ENCODE measurements around the gene CLIP1. TPM values are rescaled to one million over a fixed set of nuclear protein-coding genes. Genes with fewer than 3 reads are reported as not detected.

The CLIP1 gene
- total RNA-seq, 1 experiment from 2014 or later: 42.9 TPM

DNA sequence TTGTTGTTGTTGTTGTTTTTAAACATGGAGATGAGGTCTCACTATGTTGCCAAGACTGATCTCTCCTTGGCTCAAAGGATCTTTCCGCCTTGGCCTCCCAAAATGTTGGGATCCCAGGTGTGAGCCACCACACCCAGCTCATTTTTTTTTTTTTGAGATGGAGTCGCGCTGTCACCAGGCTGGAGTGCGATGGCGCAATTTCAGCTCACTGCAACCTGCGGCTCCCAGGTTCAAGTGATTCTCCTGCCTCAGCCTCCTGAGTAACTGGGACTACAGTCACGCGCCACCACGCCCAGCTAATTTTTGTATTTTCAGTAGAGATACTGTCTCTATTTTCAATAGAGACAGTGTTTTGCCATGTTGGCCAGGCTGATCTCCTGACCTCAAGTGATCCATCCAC lies 4.9 kb upstream of the CLIP1 start:
- no TSS peak for BruUV-seq (replicated peaks)
- no peak overlapping the region for H2AFZ ChIP-seq (ENCODE audit: low read depth, low read length, poor library complexity, severe bottlenecking)
- no peak overlapping the region for H3K27ac ChIP-seq (ENCODE audit: low read depth, low read length)
- H4K20me1 ChIP-seq (ENCODE audit: insufficient read depth): no peaks in the 10 kb centered on the region
- TF ChIP-seq ZFX (IDR thresholded peaks at IDR 0.05) (no peak), POLR2AphosphoS5 (IDR thresholded peaks at IDR 0.05; ENCODE audit: low read depth, low read length) (no peak), JUND (IDR thresholded peaks at IDR 0.05) (no peak), SIN3A (IDR thresholded peaks at IDR 0.05; ENCODE audit: low read depth) (no peak), FOSL1 (IDR thresholded peaks at IDR 0.05; ENCODE audit: low read depth) (no peak), RAD21 (IDR thresholded peaks at IDR 0.05; ENCODE audit: low read depth) (no peak), SRF (IDR thresholded peaks at IDR 0.05; ENCODE audit: low read depth) (no peak), EZH2phosphoT487 (IDR thresholded peaks at IDR 0.05; ENCODE audit: borderline replicate concordance) (no peak), ELF1 (IDR thresholded peaks at IDR 0.05; ENCODE audit: borderline replicate concordance, low read depth) (no peak), YY1 (IDR thresholded peaks at IDR 0.05; ENCODE audit: extremely low read depth, insufficient replicate concordance, low read depth, low read length) (no peak), TCF7L2 (IDR thresholded peaks at IDR 0.05; ENCODE audit: borderline replicate concordance, extremely low read depth, insufficient read depth, insufficient read length) (no peak), EGR1 (IDR thresholded peaks at IDR 0.05; ENCODE audit: low read depth) (no peak), CBX3 (IDR thresholded peaks at IDR 0.05; ENCODE audit: low read depth) (no peak), POLR2A (IDR thresholded peaks at IDR 0.05; ENCODE audit: borderline replicate concordance, extremely low read depth, insufficient read depth, insufficient read length) (no peak), CEBPB (IDR thresholded peaks at IDR 0.05; ENCODE audit: low read depth) (no peak), EZH2 (IDR thresholded peaks at IDR 0.05) (no peak)
- TF ChIP-seq, protein P1, sequence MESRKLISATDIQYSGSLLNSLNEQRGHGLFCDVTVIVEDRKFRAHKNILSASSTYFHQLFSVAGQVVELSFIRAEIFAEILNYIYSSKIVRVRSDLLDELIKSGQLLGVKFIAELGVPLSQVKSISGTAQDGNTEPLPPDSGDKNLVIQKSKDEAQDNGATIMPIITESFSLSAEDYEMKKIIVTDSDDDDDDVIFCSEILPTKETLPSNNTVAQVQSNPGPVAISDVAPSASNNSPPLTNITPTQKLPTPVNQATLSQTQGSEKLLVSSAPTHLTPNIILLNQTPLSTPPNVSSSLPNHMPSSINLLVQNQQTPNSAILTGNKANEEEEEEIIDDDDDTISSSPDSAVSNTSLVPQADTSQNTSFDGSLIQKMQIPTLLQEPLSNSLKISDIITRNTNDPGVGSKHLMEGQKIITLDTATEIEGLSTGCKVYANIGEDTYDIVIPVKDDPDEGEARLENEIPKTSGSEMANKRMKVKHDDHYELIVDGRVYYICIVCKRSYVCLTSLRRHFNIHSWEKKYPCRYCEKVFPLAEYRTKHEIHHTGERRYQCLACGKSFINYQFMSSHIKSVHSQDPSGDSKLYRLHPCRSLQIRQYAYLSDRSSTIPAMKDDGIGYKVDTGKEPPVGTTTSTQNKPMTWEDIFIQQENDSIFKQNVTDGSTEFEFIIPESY (IDR thresholded peaks at IDR 0.05; ENCODE audit: extremely low read depth, insufficient replicate concordance, low read length): no peak
- TF ChIP-seq, protein P2, sequence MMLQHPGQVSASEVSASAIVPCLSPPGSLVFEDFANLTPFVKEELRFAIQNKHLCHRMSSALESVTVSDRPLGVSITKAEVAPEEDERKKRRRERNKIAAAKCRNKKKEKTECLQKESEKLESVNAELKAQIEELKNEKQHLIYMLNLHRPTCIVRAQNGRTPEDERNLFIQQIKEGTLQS (IDR thresholded peaks at IDR 0.05): no peak
- TF ChIP-seq, protein P3, sequence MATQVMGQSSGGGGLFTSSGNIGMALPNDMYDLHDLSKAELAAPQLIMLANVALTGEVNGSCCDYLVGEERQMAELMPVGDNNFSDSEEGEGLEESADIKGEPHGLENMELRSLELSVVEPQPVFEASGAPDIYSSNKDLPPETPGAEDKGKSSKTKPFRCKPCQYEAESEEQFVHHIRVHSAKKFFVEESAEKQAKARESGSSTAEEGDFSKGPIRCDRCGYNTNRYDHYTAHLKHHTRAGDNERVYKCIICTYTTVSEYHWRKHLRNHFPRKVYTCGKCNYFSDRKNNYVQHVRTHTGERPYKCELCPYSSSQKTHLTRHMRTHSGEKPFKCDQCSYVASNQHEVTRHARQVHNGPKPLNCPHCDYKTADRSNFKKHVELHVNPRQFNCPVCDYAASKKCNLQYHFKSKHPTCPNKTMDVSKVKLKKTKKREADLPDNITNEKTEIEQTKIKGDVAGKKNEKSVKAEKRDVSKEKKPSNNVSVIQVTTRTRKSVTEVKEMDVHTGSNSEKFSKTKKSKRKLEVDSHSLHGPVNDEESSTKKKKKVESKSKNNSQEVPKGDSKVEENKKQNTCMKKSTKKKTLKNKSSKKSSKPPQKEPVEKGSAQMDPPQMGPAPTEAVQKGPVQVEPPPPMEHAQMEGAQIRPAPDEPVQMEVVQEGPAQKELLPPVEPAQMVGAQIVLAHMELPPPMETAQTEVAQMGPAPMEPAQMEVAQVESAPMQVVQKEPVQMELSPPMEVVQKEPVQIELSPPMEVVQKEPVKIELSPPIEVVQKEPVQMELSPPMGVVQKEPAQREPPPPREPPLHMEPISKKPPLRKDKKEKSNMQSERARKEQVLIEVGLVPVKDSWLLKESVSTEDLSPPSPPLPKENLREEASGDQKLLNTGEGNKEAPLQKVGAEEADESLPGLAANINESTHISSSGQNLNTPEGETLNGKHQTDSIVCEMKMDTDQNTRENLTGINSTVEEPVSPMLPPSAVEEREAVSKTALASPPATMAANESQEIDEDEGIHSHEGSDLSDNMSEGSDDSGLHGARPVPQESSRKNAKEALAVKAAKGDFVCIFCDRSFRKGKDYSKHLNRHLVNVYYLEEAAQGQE (IDR thresholded peaks at IDR 0.05; ENCODE audit: low read depth): no peak
- TF ChIP-seq, protein P4, sequence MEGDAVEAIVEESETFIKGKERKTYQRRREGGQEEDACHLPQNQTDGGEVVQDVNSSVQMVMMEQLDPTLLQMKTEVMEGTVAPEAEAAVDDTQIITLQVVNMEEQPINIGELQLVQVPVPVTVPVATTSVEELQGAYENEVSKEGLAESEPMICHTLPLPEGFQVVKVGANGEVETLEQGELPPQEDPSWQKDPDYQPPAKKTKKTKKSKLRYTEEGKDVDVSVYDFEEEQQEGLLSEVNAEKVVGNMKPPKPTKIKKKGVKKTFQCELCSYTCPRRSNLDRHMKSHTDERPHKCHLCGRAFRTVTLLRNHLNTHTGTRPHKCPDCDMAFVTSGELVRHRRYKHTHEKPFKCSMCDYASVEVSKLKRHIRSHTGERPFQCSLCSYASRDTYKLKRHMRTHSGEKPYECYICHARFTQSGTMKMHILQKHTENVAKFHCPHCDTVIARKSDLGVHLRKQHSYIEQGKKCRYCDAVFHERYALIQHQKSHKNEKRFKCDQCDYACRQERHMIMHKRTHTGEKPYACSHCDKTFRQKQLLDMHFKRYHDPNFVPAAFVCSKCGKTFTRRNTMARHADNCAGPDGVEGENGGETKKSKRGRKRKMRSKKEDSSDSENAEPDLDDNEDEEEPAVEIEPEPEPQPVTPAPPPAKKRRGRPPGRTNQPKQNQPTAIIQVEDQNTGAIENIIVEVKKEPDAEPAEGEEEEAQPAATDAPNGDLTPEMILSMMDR (IDR thresholded peaks at IDR 0.05 in 2 of 3, conservative IDR thresholded peaks at IDR 0.05 in 1 of 3; ENCODE audit: borderline replicate concordance in 1 of 3, insufficient read depth in 1 of 3, low read depth in 2 of 3, low read length in 2 of 3): no peak
- intact Hi-C loops (cut with micrococcal nuclease): no loop called here
- no peaks in the 10 kb centered on the region for H3K9me2 ChIP-seq (ENCODE audit: insufficient read depth)
- H3K9ac ChIP-seq (ENCODE audit: low read length): no peak overlapping the region
- no peak overlapping the region for H3K4me3 ChIP-seq (replicated peaks in 1 of 2; ENCODE audit: low read depth in 1 of 2, low read length in 2 of 2)
- H3K4me2 ChIP-seq (ENCODE audit: low read length): no peak overlapping the region
- no peaks in the 10 kb centered on the region for H3K27me3 ChIP-seq (ENCODE audit: insufficient read depth, low read length)
- H3K36me3 ChIP-seq (ENCODE audit: control insufficient read depth in 1 of 2, insufficient read depth in 2 of 2, low read length in 2 of 2): no peaks in the 10 kb centered on the region
- peaks cover 8 to 14% of the 10 kb centered on the region in 2 experiments for H3K4me1 ChIP-seq (ENCODE audit: control insufficient read depth in 1 of 2, insufficient read depth in 2 of 2, low read length in 2 of 2)
- DNase-seq (ENCODE audit: low read depth, low spot score) (no peak), ATAC-seq (no peak)
- RAD21 ChIA-PET (ENCODE audit: low non-redundant PET in 1 of 2, low total read pairs in 2 of 2, uncharacterized antibody in 2 of 2, unreplicated experiment in 2 of 2): interaction anchor here in 1 of 2 experiments (1.6 kb wide), 1 partner anchor 27 kb away, joined by 7 read pairs; no protein-coding TSS in a partner anchor
- H3K9me3 ChIP-seq (ENCODE audit: control insufficient read depth in 1 of 2, insufficient read depth in 1 of 2, low read depth in 1 of 2, low read length in 2 of 2): no peaks in the 10 kb centered on the region
- POLR2A ChIA-PET: no interaction called here
- no peaks in the 10 kb centered on the region for H3K79me2 ChIP-seq (ENCODE audit: insufficient read depth, low read length)
- CTCF ChIA-PET: no interaction called here

Data from HCT116 (cell line).